Coronary artery (tissue), 2 donors: ENCODE data around the gene MDFIC.

Experiments
- DNase-seq: peaks from one replicate; pipeline ENCODE4 v3.0.0-alpha.2; 2017; ENCODE audit warnings: low spot score
- H3K27ac ChIP-seq, 2 donors: fragments of 200-600 bp; sonication (generic); one replicate each; pipeline ENCODE4 v1.5.1; 2016 to 2019
- H3K4me3 ChIP-seq: fragments of 200-600 bp; sonication (generic); 2 replicates; pipeline ENCODE4 v1.5.1; 2016; ENCODE audit warnings: mild to moderate bottlenecking, moderate library complexity
- TF ChIP-seq, protein P1 (sequence below): fragments of 200-600 bp; sonication (generic); IDR thresholded peaks from one replicate; pipeline ENCODE4 v1.5.1; 2019; ENCODE audit warnings: antibody characterized with exemption

MDFIC gene

GRCh38 chr7:114916261-114916892 is 5.5 kb upstream of the MDFIC start:
- TF ChIP-seq, protein P1, sequence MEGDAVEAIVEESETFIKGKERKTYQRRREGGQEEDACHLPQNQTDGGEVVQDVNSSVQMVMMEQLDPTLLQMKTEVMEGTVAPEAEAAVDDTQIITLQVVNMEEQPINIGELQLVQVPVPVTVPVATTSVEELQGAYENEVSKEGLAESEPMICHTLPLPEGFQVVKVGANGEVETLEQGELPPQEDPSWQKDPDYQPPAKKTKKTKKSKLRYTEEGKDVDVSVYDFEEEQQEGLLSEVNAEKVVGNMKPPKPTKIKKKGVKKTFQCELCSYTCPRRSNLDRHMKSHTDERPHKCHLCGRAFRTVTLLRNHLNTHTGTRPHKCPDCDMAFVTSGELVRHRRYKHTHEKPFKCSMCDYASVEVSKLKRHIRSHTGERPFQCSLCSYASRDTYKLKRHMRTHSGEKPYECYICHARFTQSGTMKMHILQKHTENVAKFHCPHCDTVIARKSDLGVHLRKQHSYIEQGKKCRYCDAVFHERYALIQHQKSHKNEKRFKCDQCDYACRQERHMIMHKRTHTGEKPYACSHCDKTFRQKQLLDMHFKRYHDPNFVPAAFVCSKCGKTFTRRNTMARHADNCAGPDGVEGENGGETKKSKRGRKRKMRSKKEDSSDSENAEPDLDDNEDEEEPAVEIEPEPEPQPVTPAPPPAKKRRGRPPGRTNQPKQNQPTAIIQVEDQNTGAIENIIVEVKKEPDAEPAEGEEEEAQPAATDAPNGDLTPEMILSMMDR = no peak
- DNase-seq = no peak
- Histone ChIP-seq H3K4me3 (no peak overlapping the region), H3K27ac (no peak overlapping the region)

- DNase-seq = no peak
- TF ChIP-seq, protein P1 = no peak
- no peak overlapping the region for H3K27ac ChIP-seq
- no peak overlapping the region for H3K4me3 ChIP-seq
These were observed 4.6 kb upstream of the MDFIC start for GRCh38 chr7:114917211-114917839.

GRCh38 chr7:114919587-114919986 is 2.3 kb upstream of the MDFIC start:
- no peak overlapping the region for H3K4me3 ChIP-seq
- no peak overlapping the region for H3K27ac ChIP-seq
- no peak for DNase-seq
- TF ChIP-seq, protein P1 = no peak

DNA sequence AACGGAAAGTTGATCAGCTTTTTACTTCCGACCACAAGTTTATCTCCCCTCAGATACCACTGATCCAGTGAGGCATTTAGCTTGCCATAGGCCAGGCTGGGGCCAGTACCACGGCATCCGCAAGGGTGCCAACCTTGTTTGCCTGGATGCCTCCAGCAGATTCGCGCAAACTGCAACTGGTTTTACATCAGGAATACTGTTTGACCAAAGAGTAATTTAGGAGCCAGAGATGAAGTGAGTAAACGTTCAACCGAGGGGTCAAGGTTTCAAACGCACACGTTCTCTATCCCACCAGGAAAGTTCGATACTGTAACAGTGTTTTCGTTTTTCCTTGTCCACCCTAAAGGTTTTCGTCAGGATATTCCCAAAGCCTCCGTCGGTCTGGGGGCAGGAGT is 266 bp upstream of the MDFIC start:
- H3K27ac ChIP-seq = peak overlapping the region; percentile 94
- no peak for DNase-seq
- H3K4me3 ChIP-seq = peak overlapping the region; percentile 83
- TF ChIP-seq, protein P1 = no peak

GRCh38 chr7:114922652-114923402 is 933 bp downstream of the MDFIC start:
- Histone ChIP-seq H3K4me3 (peak overlapping the region; percentile 83), H3K27ac (peak overlapping the region; percentile 94)
- TF ChIP-seq, protein P1 = no peak
- no peak for DNase-seq

DNA sequence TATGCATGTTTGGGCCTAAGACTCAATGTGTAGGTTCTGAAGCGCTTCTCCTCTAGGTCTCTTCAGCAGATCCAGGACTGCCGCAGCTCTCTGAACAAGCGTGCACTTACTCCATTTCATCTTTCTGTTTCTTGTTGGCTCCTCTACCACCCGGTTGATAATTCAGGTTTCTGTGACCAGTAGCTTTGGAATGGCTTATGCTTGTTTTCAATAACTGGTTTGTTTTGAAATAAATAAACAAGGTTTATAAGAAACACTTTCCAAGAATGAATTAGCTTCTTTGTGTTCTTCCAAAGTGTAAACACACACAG is 1.5 kb downstream of the MDFIC start:
- peak overlapping the region; percentile 83 for H3K4me3 ChIP-seq
- peak overlapping the region; percentile 15 to 94 for H3K27ac ChIP-seq
- TF ChIP-seq, protein P1 = no peak
- DNase-seq = no peak
